Esophagus mucosa (tissue), 1 donor: Measurements from ENCODE around the gene MAPK8IP2. TPM values are rescaled to one million over a fixed set of nuclear protein-coding genes. Genes with fewer than 3 reads are reported as not detected.
A peak's percentile ranks its signal among the peaks of the same experiment; 100 is the strongest.

Source experiments
- ATAC-seq: fragments of 200-7000 bp; cut with Tn5 transposase; one replicate; pipeline ENCODE4 v1.9.1; 2020
- total RNA-seq: library from RNA; stranded (reverse); gene quantifications from one replicate; pipeline ENCODE4 v1.2.4, GENCODE V29; 2023
- donor health status: DM: yes; HTN: yes; CAD: no.

MAPK8IP2 gene
- 2.3 TPM for total RNA-seq

DNA sequence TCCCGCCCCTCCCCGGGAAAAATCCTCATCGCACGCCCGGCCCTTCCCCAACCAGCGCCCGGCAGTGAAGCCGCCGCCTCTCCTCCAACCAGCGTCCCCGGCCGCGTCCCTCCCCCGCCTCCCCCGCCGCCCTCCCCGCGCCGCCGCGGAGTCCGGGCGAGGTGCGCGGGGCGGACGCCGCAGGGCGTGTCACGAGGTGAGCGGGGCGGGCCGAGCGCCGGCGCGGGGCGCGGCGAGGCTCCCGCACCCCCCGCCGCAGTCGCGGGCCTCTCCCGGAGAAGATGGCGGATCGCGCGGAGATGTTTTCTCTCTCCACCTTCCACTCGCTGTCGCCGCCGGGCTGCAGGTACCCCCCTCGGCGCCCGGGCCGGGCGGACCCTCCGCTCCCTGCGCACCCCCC lies at the start of gene MAPK8IP2:
TSS of gene MAPK8IP2 (plus strand) at position 256 of the 400 bp plus-strand sequence. CDS start at position 282, 26 bp downstream.
- ATAC-seq, result peak; percentile 50

DNA sequence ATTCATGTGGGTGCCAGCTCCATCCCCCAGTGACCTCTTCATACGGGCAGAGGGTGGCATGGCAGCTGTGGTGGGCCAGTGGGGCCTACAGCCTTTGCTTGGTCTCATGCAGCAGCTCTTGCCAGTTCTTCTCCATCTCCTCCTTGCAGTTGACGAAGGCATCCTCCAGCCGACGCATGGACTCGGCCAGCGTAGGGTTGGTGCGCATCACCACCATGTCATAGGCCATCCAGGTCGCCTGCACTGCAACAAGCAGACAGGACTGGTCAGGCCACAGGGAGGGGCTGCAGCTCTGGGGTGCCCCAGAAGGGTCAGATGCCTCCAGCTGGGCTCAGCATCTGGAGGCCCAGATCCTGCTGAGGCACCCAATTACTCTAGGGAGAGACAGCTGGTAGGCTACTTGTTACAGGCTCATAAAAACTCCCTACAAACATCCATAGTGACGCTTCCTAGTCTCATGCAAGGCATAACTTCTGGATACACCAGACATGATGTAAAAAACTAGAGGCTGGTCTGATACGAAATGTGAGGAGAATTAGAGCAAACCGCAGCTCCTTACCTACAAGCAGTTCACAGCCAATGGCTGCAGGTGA lies 49.3 kb upstream of the MAPK8IP2 start:
- no peak for ATAC-seq

DNA sequence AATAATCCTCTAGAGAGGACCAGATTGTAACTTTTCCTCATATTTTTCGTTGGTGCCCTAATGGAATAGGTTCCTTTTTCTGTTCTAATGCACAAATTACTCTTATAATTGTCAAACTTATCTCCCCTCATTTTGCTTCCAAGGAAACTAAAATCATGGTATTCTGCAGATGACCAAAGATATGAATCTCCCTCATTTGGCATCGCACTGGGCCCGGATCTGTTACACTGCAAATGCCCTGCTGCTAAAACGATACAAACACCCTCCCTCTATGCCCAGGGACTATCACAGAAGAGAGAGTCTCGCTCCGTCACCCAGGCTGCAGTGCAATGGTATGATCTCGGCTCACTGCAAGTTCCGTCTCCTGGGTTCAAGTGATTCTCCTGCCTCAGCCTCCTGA lies 47.3 kb upstream of the MAPK8IP2 start:
- no peak for ATAC-seq

DNA sequence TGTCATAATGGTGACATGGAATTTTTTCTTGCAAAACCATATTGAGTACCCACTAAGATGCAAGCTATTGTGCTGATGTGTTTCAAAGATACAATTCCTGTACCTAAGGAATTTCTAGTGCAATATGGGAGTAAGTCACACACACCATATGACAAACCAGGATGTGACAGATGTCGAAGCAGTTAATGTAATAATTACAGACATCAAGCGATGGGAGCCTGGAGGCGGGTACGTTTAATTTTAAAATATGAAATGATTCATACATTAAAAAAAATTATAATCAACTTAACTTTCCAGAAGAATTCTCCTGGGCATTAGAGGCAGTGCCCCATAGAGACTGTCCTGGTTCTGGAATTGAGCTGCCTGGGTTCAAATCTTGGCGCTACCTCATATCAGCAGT lies 43.9 kb upstream of the MAPK8IP2 start:
- no peak for ATAC-seq

DNA sequence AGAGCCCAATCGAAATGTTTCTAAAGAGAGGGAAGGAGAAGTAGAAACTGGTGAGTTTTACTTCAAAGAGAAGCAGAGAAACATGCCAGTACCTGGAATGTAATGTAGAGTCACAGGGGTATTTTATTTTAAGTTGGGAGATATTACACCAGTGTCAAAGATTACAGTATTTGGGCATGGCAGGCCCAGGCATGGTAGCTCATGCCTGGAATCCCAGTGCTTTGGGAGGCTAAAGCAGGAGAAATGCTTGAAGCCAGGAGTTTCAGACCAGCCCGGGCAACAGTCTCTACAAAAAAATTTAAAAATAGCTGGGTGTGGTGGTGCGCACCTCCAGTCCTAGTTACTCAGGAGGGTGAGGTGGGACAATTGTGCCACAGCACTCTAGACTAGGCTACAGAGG lies 40.6 kb upstream of the MAPK8IP2 start:
- no peak for ATAC-seq

GRCh38 chr22:50561401-50562358 lies 38.9 kb upstream of the MAPK8IP2 start:
- ATAC-seq, result no peak

GRCh38 chr22:50562523-50563412 lies 37.8 kb upstream of the MAPK8IP2 start, which contains the start of gene SYCE3:
Gene SYCE3, minus strand, starts transcription at chr22:50562919. Its CDS starts 6,514 bp downstream, at chr22:50556405.
- ATAC-seq, result peak; percentile 95

DNA sequence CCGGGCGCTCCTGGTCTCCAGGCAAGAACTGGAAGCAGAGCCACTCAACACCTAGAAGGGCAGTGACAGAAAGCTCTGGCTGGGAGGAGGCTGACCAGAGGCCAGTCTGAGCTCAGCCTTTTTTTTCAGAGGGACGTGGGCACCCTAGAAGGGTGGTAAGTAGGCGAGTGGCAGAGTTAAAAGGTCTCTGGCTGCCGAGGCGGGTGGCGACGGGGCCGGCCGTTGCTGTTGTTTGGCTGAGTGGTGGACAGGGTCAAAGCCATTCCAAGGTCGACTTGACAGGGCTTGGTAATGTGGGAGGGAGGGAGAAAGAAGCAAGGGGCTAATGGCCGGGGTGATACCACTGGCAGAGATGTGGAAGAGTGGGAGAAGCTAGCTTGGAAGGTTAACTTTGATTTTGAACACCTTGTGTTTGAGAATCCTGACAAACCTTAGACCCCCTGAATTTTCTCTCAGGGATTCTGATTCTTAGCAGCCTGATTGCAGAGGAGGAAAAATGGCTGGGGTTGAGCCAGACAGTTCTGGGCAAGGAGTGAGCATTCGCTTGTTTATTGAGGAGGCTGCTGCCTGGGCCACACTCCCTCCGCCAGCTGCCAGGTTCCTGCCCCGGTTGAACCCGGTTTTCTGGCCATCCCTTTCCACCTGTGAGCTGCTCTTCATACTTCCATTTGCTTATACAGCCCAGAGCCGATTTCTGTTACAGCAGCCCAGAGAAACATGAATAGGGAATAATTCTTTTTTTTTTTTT lies 37.0 kb upstream of the MAPK8IP2 start:
- ATAC-seq, result no peak

- ATAC-seq, result no peak
These were observed 36.3 kb upstream of the MAPK8IP2 start for GRCh38 chr22:50564289-50564688.

DNA sequence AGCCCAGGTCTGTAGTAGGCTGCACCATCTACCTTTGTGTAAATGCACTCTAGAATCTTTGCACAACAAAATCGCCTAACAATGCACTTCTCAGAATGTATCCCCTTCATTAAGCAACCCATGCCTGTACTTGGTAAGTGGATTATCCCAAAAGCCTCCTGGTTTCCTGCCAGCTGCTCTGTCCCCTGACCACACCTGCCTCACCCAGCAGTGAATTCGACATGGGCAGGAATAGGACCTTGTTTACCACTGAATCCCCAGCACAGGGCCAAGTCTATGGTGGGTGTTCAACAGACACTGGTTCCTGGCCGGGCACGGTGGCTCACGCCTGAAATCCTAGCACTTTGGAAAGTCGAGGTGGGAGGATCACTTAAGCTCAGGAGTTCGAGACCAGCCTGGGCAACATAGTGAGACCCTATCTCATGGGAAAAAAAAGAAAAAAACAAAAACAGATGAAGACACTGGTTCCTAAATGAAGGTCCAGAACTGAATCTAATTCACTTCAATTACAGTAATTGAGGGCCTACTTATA lies 32.8 kb upstream of the MAPK8IP2 start:
- ATAC-seq, result no peak

DNA sequence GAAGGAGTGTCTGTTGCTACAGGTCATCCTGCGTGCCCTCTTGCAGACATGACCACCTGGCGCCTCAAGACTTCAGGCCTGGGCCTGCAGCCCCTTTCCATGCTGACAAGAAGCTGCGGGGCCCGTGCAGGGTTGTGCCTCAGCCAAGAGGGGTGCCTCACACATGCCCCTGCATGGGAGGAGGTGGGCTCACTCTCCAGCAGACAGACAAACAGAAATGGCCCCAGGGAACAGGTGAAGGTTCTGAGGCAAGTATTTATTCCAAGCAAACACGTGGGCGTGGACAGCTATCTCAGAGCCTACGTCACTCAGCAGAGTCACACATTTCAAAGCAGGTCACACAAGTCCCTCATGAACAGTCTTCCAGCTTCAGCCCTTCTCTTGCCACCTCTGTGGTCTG lies 32.0 kb upstream of the MAPK8IP2 start:
- peak; percentile 40 for ATAC-seq

- no peak for ATAC-seq
These were observed 31.5 kb upstream of the MAPK8IP2 start for GRCh38 chr22:50569041-50569459.

DNA sequence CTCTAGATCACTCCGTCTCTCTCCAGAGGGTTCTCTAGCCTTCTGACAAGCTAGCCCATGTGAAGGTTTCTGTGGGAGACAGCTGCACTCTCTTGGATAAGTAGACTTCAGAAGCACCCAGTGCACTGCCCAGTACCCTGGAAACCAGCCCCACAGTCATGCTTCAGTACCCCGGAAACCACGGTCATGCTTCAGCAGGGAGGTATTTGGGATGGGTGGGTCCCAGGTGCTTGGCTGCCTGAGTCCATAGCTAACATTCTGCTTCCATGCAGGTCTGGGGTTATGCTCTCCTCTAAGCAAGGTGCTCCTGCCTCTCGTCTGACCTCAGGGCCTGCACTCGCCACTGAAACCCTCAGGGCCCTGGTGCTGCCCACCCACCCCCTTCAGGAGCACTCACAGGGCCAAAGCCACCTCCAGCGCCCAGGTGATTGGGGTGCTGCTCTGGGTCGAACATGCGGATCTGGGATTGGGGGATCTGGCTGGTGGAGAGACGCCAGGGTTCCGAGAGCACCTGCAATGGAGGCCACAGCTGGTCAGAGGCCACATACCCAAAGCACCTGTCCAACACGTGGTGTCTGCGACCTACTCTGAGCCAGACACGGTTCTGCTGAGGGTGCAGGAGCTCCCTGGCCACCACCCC lies 30.6 kb upstream of the MAPK8IP2 start:
- ATAC-seq, result no peak

DNA sequence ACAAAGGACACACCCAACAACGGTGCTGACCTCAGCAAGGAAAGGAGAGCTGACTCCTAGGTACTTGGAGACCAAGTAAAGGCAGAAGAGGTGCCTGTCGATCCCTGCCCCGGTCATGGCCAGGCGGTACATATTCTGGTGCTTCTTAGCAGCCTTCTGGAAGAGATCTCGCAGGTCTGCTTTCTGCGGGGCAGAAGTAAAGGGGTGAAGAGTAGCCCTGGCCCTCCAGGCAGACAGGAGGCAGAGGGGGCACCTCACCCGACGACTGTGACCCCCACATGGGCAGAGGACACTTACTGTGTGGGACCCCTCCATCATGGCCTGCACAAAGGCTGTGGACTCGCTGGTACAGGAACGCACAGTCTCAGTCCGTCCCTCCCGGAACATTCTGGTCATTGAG lies 29.7 kb upstream of the MAPK8IP2 start:
- ATAC-seq, result no peak

GRCh38 chr22:50571264-50572175 lies 29.1 kb upstream of the MAPK8IP2 start:
- ATAC-seq, result no peak

GRCh38 chr22:50572965-50573364 lies 27.6 kb upstream of the MAPK8IP2 start:
- no peak for ATAC-seq

DNA sequence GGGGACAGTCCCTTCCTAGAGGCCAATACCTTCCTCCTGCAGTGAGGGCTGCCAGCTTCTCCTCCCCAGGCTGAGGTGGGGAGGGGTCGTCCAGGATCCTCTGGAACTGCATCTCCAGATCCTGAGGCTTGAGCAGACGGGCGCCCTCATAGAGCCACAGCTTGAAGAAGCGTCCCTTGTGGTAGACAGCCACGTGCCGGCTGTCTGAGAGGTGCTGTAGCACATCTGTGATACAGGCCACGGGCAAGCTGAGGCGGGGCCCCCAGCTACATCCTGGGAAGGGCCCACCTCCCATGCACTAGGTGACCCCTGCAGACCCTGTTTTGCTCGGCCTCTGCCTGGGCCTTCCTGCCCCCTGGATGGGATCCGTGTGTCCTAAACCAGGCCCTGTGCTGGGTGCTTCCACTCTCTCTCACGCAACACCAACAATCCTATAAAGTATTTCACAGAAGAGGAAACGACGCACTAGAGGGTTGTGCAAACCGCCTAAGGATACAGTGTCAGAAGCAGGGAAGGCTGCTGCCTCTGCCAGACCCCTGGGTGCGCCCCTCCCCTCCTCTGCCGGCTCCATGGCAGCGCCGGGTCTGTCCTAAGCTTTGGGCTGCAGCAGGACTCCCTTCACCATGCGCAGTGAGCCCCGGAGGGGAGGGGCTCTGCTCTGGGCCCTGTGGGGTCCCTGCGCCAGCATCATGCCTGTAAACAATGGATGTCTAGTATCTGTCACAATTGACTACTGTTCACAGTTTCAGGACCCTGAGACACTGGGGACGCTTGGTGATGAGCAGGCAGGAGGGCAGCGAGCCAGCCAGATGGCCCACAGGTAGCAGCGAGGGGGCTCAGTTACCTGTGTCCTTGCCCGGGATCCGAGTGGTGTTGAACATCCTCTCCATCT lies 26.9 kb upstream of the MAPK8IP2 start:
- no peak for ATAC-seq

DNA sequence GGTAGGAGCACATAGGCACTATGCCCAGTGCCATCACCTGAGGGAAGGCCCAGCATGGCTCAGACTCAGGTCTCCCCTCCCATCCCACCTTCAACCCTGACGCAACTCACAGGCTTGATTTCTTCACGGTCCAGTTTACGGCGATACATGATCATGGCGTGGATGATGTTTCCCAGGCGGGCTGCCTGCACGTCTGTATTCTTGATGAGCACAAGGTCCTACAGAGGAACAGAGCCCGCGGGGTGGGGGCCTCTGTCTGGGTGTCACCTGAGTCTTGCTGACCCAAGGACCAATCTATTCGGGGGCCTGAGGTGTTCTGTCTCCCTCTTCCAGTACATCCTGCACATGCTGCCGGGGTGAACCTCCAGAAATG lies 26.2 kb upstream of the MAPK8IP2 start:
- ATAC-seq, result no peak

DNA sequence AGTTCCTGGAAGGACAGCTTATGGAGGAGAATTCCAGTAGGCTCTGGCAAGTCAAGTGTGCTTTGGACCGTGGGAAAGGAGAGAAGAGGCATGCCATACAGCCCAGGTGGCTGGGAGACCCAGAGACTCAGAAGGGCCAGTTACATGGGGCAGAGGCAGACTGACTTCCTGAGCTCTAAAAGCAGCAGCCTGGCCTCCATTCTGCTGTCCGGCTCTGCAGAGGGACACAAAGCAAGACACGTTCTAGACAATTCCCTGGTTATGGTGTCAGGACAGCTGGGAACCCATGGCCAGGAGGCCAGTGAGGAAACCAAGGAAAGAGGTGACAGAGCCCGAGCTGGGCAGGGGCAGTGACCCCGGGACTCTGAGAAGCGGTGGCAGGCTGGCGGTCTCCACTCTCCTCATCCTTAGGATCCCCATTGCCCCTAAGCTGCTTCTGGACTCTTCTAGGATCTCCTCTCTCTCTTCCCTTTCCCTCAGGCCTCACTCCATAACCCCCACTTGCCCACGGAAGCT lies 25.1 kb upstream of the MAPK8IP2 start:
- ATAC-seq, result no peak
